ENCODE results near the gene GALNT8.

GRCh38 chr12:4690760-4691159, 29.4 kb upstream of the GALNT8 start:
- no peak for TF ChIP-seq EZH2 (IDR thresholded peaks at IDR 0.05; ENCODE audit: low read length, unreplicated experiment)
- TF ChIP-seq CTCF (conservative IDR thresholded peaks at IDR 0.05; ENCODE audit: low read depth, low read length) = no peak

Measured in PC-3 (cell line).